ENCODE results near the gene VPS45. TPM values are rescaled to one million over a fixed set of nuclear protein-coding genes. Genes with fewer than 3 reads are reported as not detected.

VPS45 gene
- total and polyA plus RNA-seq, 8 donors, result 7.4 to 23.7 (median 13.2) TPM

DNA sequence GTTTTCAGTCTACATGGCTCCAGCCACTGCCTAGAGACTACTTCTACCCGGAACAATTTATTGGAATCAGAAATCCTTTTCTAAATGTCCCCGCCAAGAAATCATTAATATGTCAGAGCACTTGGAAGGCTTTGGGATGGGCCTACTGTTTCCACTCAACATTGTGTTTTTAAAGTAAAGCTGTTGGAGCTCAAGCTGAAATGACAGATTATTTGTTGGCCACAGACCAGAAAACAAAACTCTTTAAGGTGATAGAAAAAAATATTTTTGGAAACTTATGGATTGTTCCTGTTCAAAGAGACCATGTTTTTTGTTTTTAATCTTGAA, 496 bp downstream of the VPS45 start:
- intact Hi-C loops (cut with DNase I), result no loop called here
- FAIRE-seq, result no peak

GRCh38 chr1:150069923-150070322, 2.3 kb downstream of the VPS45 start:
- Histone ChIP-seq H3K4me3 (no peak overlapping the region), H3K27ac (no peak overlapping the region), H3K27me3 (no peaks in the 10 kb centered on the region), H3K4me1 (peaks cover 0 to 8% (median 7%) of the 10 kb centered on the region in 3 donors), H3K9me3 (no peaks in the 10 kb centered on the region), H3K36me3 (no peaks in the 10 kb centered on the region)
- FAIRE-seq (no peak), ATAC-seq (no peak), DNase-seq (no peak)
- TF ChIP-seq CTCF (IDR thresholded peaks at IDR 0.05), result no peak
- 89% methylated on average over 5 of the region's 5 CpGs for WGBS, 2 donors
- intact Hi-C loops (cut with DNase I), result loop anchor here in 1 of 3 donors (10.0 kb wide), 1 partner anchor 115 kb away; no protein-coding TSS in a partner anchor

More for the DNA sequence above, 496 bp downstream of the VPS45 start:
- DNase-seq (no peak), ATAC-seq (peak in 1 of 4 donors; percentile 3)
- Histone ChIP-seq H3K9me3 (no peaks in the 10 kb centered on the region), H3K27ac (peak overlapping the region; percentile 66 to 96 (median 81)), H3K36me3 (no peaks in the 10 kb centered on the region), H3K27me3 (no peaks in the 10 kb centered on the region), H3K4me3 (peak overlapping the region; percentile 37 to 72 (median 66)), H3K4me1 (peaks cover 0 to 8% (median 7%) of the 10 kb centered on the region in 3 donors)
- 0 to 1% methylated on average over 2 of the region's 2 CpGs for WGBS, 2 donors
- TF ChIP-seq CTCF (IDR thresholded peaks at IDR 0.05), result no peak

DNA sequence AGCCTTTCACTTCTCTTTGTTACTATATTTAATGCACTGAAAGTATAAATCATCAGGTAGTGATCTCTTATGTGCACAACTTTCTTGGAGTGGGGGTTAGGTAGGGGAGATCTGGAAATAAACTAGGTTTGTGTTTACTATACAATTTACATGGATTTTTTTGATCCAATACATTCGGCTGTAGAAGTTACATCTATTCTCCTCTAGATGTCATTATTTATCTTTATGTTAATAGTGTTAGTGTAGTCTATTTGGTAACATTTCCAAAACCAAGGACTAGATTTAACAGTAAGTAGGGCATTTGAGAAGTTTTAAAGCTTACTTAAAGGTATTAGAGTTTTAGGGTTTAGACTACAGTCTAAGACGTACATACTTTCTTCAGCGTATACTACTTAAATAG, 5.4 kb downstream of the VPS45 start:
- Histone ChIP-seq H3K27me3 (no peaks in the 10 kb centered on the region), H3K9me3 (no peaks in the 10 kb centered on the region), H3K4me1 (no peaks in the 10 kb centered on the region), H3K36me3 (peaks cover 0 to 11% (median 0%) of the 10 kb centered on the region in 3 donors), H3K27ac (no peak overlapping the region), H3K4me3 (no peak overlapping the region)
- no peak for DNase-seq
- 74 to 80% methylated on average over 3 of the region's 3 CpGs for WGBS, 2 donors
- peak in 2 of 4 donors; percentile 44 to 56 for ATAC-seq
- no peak for FAIRE-seq
- no peak for TF ChIP-seq CTCF (IDR thresholded peaks at IDR 0.05)
- intact Hi-C loops (cut with DNase I), result loop anchor here in 1 of 3 donors (10.0 kb wide), 1 partner anchor 112 kb away; no protein-coding TSS in a partner anchor

GRCh38 chr1:150073516-150073915, 5.9 kb downstream of the VPS45 start:
- DNase-seq, result no peak
- H3K4me3 ChIP-seq, result no peak overlapping the region
- no peaks in the 10 kb centered on the region for H3K27me3 ChIP-seq
- no peaks in the 10 kb centered on the region for H3K9me3 ChIP-seq
- ATAC-seq, result no peak
- H3K4me1 ChIP-seq, result no peaks in the 10 kb centered on the region
- TF ChIP-seq CTCF (IDR thresholded peaks at IDR 0.05), result no peak
- FAIRE-seq, result no peak
- H3K27ac ChIP-seq, result no peak overlapping the region
- 85 to 97% methylated on average over 2 of the region's 2 CpGs for WGBS, 2 donors
- peaks cover 0 to 14% (median 0%) of the 10 kb centered on the region in 3 donors for H3K36me3 ChIP-seq
- intact Hi-C loops (cut with DNase I), result loop anchor here in 1 of 3 donors (10.0 kb wide), 1 partner anchor 111 kb away; no protein-coding TSS in a partner anchor

- H3K36me3 ChIP-seq, result peaks cover 0 to 25% (median 4%) of the 10 kb centered on the region in 3 donors
- H3K9me3 ChIP-seq, result no peaks in the 10 kb centered on the region
- FAIRE-seq (no peak), DNase-seq (no peak), ATAC-seq (no peak)
- H3K4me3 ChIP-seq, result no peak overlapping the region
- TF ChIP-seq CTCF (IDR thresholded peaks at IDR 0.05), result no peak
- no peak overlapping the region for H3K27ac ChIP-seq
- H3K27me3 ChIP-seq, result no peaks in the 10 kb centered on the region
- H3K4me1 ChIP-seq, result no peaks in the 10 kb centered on the region
- intact Hi-C loops (cut with DNase I), result loop anchor here in 1 of 3 donors (10.0 kb wide), 1 partner anchor 109 kb away; no protein-coding TSS in a partner anchor
- WGBS, 2 donors, result 90 to 94% methylated on average over 2 of the region's 2 CpGs
These were observed 8.5 kb downstream of the VPS45 start for GRCh38 chr1:150076066-150076465.

Data from pancreas (tissue), 10 donors.